Uterus (tissue), 2 donors: ENCODE data around the gene EEF1AKMT4.

Source experiments
- CTCF ChIP-seq, 4 experiments: fragments of 200-600 bp in 2 of 4; fragments of 450-650 bp in 2 of 4; sonication (generic) in 2 of 4; IDR thresholded peaks; one replicate each; pipeline ENCODE4 v1.5.1; 2016 to 2019; ENCODE audit warnings: antibody characterized with exemption in 4 of 4, mild to moderate bottlenecking in 2 of 4, moderate library complexity in 1 of 4
- POLR2A ChIP-seq, 2 donors: fragments of 450-650 bp; IDR thresholded peaks; one replicate each; pipeline ENCODE4 v1.6.1; 2016; ENCODE audit warnings: antibody characterized with exemption in 2 of 2, mild to moderate bottlenecking in 1 of 2, moderate library complexity in 1 of 2

GRCh38 chr3:184237807-184238206 lies 11.7 kb upstream of the EEF1AKMT4 start:
- TF ChIP-seq CTCF (IDR thresholded peaks at IDR 0.05): no peak
- TF ChIP-seq POLR2A (IDR thresholded peaks at IDR 0.05): no peak
